Stimulated activated CD8-positive, alpha-beta memory T cell treated with anti-CD3 and anti-CD28 coated beads, Interleukin-7, amount 100 ng/mL, for 4 hours (primary cell): Measurements from ENCODE around the gene MYO5A.
"Not testable (repeated sequence)": the region's sequence is repeated elsewhere in the genome, so short reads cannot be mapped to it uniquely, and the experiment has no call there.

ENCODE experiments used
- DNase-seq, 2 donors: peaks; one replicate each; pipeline ENCODE4 v3.0.0-alpha.2; 2020; ENCODE audit warnings: low read depth in 2 of 2

The MYO5A gene

DNA sequence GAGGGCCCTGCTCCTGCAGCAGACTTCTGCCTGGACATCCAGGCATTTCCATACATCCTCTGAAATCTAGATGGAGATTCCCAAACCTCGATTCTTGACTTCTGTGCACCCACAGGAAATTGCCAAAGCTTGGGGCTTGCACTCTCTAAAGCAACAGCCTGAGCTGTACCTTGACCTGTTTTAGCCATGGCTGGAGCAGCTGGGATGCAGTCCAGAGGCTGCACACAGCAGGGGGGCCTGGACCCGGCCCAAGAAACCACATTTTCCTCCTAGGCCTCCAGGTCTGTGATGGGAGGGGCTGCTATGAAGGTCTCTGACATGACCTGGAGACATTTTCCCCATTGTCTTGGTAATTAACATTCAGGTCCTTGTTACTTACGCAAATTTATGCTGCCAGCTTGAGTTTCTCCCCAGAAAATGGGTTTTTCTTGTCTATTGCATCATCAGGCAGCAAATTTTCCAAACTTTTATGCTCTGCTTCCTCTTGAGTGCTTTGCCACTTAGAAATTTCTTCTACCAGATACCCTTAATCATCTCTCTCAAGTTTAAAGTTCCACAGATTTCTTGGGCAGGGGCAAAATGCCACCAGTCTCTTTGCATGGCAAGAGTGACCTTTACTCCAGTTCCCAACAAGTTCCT, 11.8 kb upstream of the MYO5A start:
- DNase-seq: no peak

DNA sequence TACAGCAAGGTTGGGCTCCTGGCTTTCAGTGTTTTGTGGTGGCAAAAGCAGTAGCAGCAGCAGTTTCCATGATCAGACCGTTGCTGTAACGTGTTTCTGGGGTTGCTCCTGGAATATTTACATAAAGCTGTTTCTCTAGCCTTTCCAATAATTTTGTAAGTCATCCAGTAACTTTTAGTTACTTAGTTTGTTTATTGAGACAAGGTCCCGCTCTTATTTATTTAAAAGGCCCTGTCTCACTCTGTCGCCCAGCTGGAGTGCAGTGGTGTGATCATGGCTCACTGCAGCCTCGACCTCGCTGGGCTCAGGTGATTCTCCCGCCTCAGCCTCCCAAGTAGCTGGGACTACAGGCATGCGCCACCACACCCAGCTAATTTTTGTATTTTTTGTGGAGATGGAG, 8.8 kb upstream of the MYO5A start:
- no peak for DNase-seq

DNA sequence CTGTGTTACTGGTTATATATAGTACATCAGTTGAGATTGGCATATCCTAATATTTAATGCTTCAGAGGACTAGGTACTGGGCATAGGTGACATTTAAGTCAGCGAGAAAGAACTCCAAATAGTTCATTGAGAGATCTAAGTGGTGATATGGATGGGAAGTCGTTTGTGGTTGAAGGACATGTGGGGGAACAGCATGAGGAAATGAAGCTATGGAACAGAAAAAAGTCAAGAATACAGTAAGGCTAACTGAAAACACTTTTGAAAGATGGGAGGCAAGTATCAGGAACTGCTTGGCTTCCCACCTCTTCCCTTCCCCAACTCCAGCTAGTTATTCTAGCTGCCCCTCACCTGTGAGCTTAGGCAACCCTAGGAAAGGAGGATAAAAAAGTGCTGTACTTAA, 3.7 kb upstream of the MYO5A start:
- no peak for DNase-seq

DNA sequence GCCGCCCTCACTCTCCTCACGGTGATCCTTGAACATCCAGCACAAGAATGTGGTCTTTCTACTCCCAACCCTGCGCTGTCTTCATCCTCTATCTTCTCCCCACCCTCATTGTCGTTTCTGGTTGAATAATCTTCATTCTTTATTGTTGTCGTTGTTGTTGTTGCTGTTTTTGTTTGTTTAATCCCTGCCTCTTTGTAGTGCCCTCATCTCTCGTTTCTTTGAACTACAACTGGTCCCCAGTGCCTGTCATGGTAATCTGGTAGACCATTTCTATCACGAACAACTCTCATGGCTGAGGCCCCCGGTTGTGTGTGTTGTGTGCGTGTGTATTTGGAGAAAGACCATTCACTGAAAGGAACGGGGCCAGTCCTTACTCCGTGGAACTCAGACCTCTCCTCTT, 1.3 kb upstream of the MYO5A start:
- no peak for DNase-seq

DNA sequence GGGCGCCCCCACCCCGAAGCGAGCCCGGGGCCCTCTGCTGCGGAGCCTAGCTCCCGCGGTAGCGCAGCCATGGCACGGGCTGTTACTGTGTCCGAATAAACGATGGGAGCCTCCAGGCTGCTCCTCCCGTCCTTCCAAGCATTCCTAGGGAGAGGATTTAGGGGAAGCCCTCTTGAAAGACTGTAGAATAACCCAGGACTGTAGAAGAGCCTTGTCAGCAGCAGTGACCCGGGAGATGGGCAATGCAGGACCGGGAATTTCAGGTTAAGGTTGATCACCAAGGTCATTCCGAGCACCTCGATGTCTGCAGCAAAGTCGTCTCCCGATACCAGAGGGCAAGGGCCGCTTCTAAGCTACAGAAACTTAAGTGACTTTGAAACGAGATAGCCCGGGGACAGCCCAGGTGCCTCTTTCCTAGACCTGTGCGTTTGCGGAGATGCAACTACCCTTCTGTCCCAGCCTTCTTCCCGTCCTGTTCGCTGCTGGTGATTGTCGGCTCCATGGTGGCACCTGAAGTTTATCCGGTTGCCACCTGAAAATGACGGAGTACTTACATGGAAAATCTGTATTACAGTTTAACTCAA, 753 bp upstream of the MYO5A start:
- peak in 1 of 2 donors; percentile 2 for DNase-seq

DNA sequence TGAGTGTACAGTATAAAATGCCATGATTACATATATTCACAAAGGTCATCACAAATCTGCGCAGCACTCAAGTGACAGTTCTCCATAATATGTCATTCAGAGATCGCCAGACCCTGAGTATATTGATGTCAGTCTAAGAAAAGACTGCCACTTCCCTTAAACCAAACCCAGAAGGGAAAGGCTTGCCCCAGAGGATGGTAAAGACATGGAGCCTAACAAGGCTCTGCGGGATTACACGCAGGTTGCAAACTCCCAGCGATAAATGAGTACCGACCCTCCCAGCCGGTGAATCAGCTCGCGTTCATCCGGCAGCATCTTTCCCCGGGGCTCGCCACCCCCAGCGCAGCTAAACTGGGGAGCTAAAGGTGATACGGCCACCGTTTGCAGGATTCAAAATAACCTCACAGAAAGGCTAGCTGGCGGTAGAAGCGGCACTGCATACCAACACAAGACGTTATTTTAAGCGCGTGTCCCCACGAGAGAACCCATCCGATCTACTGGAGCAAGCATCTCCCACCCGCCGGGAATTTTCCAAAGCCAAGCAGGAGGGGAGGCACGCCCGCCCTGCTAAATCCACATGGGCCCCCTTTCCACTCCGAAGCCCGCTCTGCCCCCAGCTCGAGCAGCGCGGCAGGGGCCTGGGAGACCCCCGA, 643 bp downstream of the MYO5A start:
- peak; percentile 34 to 35 for DNase-seq

DNA sequence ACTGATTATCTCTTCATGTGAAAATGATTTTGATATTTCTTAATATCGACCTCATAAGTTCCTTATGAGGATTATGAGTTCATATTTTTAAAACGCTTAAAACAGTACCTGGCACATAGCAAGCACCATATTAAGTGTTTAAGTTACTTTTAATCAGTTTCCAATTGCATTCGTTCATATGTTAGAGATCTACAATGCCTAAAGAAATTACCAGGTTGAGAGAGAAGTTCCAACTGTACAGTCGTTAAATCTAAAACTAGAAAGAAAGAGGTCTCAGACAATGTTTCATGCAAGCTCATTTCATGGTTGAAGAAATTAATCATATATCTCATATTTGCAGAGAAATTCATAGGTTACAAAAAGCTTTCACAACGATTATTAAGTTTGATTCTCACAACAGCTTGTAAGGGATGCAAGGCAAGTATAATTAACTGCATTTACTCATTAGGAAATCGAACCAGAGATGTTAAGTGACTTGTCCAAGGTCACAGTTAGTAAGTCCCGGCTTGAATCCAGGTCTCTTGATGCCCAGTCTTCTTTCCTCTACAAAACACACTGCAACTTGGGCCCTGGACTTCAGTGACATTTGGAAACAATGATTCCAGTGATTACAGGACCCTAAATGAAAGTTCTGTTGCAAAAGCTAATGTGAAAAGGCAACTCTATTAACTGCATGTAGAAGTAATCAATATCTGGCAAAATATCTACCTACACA, 1.3 kb downstream of the MYO5A start:
- DNase-seq: no peak

DNA sequence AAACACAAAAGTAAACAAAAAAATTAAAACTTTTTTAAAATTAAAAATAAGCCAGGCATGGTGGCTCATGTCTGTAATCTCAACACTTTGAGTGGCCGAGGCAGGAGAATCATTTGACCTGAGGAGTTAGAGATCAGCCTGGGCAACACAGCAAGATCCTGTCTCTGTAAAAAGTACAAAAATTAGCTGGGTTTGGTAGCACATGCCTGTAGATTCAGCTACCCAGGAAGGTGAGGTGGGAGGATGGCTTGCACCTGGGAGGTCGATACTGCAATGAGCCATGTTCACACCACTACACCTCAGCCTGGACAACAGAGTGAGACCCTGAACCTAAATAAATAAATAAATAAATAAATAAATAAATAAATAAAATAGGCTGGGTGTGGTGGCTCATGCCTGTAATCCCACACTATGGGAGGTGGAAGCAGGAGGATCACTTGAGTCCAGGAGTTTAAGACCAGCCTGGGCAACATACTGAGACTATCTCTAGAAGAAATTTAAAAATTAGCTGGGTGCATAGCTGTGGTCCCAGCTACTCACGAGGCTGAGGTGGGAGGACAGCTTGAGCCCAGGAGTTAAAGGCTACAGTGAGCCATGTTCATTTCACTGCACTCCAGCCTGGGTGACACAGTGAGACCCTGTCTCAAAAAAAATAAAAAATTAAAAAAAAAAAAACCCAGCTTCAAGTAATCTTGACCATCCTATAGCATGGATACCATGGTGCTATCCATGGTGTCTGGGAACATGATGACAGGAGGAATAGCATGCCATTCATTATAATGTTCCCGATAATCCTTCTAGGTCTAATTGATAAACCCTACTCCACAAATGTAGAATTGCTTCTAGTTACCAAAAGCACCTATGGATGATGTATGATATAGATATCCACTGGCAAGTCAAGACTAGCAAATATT, 4.2 kb downstream of the MYO5A start:
- DNase-seq: no peak

DNA sequence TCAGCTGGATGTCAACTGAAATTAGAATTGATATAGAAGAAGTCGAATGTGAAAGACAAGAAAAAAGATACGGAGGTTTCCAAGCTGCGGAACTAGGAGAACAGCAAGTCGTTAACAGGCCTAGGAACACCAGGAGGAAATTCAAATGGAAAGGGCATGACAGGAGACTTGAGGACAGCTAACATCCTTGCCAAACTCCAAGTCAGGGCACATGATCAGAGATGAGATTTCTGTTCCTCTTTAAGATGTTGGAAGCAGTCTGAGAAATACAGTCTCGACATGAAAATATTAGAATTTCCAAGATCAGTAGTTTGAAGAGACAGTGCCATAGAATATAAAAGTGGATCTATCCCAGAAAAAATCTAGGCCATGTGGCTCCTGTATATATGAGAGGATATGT, 5.0 kb downstream of the MYO5A start:
- DNase-seq: no peak

DNA sequence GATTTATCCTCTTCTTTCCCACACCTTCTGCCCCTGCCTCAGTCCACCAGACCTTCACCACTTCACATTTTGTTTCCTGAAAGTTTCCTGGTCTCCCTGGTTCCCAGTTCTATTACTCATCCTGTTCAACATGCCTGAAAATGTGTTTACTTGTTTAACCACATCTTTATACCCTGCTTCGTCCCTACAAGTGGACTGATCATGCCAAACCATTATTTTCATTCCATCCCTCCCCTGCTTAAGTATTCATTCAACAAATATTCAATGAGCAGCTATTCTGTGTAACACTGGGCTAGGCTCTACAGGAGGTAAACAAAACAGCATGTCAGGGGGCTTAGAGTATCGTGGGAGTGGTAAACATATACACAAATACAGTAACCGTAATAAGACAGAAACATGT, 5.5 kb downstream of the MYO5A start:
- DNase-seq: no peak

DNA sequence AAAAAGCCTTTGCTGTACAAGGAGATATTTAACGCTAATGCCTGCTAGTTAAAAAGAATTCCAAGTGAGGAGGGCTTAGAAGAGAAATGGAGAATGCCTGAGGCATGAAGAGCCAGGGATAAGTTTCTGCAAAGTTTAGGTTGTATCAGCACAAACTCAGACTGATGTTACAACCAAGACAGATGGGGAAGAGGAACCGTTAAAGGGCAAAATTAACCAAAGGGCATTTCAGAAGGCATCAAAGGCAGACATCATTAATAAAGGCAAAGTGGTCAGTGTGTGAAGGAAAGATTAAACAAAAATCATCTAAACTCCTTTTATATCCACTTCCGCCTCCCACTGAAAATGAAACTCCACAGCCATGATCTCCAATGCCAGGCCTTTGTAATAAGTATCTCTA, 7.0 kb downstream of the MYO5A start:
- no peak for DNase-seq

DNA sequence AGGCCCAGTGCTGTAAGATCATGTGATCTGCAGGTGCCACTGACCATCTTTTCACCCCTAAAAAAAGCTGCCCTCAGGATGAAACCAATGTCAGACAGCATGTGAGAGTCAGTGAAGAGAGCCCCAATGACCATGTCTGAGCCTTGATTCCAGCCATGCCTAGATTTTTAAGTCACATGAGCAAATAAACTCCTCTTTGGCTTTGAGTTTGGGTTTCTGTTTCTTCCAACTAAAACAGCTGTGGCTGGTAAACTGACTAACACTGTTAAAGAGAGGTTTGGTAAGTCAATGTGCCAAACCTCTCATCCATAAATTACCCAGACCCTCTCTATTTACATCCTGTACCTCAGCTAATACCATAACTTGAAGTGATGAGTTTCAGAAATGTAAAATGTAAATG, 8.3 kb downstream of the MYO5A start:
- no peak for DNase-seq

DNA sequence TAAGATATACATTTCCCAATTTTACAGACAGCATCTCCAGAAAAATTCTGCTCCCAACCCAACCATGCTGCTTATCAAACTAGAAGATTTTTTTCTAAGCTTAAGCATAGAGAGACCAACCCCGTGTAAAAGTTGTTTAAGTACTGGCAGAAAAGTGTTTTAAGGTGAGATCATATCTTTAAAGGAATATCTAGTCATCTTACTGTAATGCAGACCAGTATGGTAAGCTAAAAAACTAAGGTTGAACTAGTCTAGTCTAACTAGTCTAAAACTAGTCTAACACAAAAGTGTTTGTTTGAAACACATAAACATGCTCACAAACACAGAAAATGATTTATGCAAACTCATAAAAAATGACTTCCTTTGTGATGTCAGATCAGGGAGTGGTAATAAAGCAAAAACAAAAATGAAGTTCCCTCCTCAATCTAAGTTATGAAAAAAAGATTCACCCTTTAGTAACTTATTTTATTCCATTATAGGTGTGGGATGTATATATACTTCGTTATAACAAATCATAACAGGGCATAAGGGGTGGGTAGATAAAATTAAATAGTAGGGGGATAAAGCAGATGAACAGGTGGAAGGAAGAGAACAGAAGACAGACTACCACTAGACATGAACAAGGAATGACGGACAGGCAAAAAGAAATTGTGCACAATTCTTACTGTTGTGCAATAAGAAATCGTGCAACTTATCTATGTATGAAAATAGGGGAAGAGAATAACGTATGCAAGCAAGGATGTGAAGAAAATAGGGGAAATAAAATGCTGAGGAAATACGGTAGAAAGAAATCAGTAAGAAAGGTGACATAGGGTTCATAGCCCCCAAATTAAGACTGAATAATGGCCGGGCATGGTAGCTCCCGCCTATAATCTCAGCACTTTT, 10.0 kb downstream of the MYO5A start:
- no peak for DNase-seq

DNA sequence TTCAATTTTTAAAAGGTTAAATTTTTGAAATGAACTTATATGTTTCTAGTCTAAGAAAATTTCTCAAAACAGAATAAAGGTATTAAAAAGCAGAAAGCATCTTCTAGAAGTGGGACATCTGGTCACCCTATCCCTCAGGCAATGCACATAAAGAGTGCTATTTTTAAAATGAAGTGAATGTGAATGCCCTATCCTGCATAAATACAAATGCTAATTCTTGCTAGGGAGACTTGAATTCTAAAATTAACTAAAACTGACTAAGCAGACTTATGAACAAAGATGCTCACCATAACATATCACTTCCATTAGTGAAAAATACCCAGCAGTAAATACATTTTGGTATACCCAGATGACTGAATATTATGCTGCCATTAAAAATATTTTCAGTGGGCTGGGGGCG, 11.7 kb downstream of the MYO5A start:
- no peak for DNase-seq

DNA sequence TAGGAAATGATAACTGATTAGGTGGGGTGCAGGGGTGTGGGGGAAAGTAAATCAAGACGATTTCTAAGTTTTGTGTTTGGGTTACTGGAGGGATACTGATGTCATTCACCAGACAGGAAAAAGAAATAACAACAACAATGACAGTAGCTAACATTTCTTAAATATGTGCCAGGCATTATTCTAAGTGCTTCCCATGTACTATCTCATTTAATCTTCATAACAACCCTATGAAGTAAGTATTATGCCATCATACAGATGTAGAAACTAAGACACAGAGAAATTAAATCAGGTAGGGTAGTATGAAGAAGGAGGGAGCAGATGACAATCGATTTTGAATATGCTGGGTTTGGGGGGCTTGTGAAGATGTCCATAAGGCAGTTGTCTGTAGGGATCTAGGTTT, 13.3 kb downstream of the MYO5A start:
- DNase-seq: no peak

DNA sequence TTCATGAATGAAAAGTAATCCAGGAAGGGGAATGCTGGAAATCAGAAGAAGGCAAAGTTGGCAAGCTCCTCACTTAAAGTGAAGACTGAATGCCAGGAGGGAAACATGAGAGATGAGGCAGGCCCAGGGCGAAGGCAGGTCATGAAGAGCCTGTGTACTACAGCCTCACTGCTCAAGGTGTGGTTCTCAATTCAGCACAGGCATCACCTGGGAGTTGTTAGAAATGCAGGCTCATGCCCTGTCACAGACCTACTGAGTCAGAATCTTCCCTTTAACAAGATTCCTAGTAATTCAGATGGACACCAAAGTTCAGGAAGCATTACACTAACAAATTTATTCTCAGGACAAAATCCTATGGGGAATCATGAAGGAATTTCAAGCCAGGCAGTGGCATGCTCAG, 14.2 kb downstream of the MYO5A start:
- DNase-seq: no peak

DNA sequence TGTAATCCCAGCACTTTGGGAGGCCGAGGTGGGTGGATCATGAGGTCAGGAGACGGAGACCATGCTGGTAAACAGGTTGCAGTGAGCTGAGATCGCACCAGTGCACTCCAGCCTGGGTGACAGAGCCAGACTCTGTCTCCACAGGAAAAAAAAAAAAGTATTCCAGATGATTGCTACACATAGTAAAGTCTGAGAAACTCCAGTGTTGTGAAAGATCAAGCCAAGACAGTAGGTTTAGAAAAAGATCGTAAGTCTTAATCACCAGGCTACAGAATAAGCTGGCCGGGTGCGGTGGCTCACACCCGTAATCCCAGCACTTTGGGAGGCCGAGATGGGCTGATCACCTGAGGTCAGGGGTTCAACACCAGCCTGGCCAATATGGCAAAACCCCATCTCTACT, 15.8 kb downstream of the MYO5A start:
- DNase-seq: not testable (repeated sequence)

DNA sequence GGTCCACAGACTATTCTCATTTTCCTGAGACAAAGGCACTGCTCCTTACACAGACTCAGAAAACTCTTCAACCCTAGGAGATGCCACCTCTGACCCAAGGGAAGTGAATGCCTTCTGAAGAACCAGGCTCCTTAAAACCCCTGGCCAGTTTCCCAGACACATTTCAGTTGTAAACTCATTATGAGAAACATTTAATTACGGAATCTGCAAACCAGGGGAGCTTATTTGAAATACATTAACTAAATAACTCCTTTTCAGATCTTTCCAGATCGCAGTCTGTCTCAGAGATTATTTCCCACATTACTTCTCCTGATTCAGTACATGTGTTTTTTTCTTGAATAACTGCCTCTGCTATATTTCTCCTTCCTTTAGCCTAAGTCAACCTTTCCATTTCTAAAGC, 17.6 kb downstream of the MYO5A start:
- no peak for DNase-seq

DNA sequence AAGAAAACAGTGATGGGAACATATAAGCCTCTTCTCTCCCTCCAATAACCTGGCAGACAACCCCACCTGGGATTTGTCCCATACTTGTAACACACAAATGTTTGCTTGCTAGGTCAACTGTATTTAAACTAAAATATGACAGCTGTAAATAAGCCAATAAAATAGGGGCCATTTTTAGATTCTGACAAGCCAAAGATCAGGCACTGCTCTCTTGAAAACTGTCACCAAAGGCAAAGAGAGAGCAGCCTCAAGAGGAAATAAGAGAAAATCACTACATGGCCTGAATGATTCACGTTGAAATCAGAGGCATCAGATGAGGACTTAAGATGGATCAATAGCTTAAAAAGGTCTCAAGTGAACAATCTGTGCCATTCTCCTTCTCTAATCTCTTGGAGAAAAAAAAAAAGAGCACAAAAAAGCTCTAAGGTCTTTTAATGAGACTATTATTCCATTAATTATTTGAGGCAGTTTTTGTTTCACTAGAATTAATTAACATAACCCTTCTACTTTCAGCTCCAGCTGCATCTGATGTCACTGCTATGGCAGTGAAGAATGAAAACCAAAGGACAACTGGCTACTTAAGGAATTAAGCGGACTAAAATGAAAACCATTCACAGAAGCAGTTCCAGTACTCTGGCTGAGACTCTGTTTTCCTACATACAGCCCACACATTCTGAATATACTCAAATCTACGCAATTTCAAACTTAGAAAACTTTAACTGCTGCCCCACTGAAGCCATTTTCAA, 19.0 kb downstream of the MYO5A start:
- no peak for DNase-seq

DNA sequence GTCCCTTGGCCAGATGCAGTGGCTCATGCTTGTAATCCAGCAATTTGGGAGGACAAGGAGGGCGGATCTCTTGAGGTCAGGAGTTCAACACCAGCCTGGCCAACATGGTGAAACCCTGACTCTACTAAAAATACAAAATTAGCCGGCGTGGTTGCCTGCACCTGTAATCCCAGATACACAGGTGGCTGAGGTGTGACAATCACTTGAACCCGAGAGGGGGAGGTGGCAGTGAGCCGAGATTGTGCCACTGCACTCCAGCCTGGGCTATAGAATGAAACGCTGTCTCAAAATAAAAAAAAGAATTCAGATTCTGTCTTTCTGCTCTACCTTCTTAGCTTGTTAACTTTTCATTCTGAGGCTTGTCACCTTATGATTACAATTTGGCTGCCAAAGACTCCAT, 22.1 kb downstream of the MYO5A start:
- no peak for DNase-seq
